Inflammatory macrophage (primary cell): ENCODE measurements around the gene TMEM238.
A peak's percentile ranks its signal among the peaks of the same experiment; 100 is the strongest.
"Not testable (repeated sequence)": the region's sequence is repeated elsewhere in the genome, so short reads cannot be mapped to it uniquely, and the experiment has no call there.

Experiments
- DNase-seq, 2 donors: peaks; one replicate each; pipeline ENCODE4 v3.0.0-alpha.2; 2020 to 2022
- total RNA-seq, 18 experiments: gene quantifications; one replicate each; lab custom pipeline; 2026; ENCODE audit warnings: mixed read lengths in 6 of 18, inconsistent platforms in 2 of 18; lab: John Stamatoyannopoulos, UW

TMEM238 gene, protein sequence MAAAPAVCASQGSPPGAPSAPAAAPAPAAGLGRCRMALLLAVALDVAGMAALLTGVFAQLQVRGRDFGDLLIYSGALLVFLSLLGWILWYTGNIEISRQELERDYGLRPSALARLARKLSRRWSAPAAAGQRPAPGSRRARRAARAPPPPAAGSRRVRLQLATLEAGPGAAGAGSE
- 0.04 to 1.1 (median 0.28) reads per million in 18 experiments for total RNA-seq

DNA sequence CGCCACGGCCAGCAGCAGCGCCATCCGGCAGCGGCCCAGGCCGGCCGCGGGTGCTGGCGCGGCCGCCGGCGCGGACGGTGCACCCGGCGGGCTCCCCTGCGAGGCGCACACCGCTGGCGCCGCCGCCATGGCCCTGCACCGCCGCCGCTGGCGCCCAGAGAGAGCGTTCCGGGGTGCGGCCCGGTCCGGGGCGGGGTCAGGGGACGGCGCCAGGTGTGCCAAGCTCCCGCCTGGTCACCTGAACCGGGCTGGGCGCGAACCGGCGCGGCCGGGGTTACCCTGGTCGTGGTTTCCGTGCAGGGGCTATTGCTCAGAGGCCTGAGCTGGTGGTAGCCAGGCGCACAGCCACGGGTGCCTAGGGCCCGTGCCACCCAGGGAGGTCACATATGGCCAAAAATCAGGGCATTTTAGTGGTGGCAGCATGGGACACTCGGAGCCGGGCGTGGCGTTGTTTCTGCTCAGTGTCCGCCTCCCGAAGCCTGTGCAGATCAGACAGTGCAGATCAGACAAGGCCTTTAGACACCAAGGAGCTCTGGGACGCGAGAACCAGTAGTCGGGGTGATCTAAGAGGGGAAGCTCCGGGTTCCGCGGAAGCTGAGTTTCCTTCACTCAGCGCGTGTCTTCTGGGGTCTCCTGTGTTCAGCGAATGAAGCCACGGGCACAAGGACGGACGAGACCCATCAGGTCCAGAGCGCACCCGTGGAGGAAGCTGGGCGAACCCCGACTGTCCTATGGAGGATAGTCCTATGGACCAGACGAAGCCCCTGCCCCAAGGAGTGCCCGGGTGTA, at the start of gene TMEM238:
Gene TMEM238, minus strand, starts transcription at position 162 of the 789 bp plus-strand sequence. Its CDS starts 33 bp downstream, at position 129.
- peak; percentile 29 to 42 for DNase-seq

DNA sequence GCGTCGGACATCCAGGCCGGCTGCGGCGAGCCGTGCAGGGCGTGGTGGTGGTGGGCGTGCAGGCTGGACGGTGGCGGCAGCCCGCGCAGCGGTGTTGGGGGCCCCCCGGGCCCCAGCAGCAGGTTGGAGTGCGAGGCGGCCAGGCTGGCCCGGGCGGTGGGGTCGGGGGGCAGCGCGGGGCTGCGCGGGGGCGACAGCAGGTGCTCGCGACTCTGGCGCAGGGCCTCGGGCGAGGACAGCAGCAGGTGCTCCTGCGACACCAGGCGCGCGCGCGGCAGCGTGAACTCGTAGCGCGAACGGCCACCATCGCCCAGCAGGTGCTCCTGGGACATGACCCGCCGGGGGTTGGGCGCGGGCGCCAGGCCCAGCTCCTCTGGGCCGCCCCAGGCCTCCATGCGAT, 49.2 kb upstream of the TMEM238 start:
- no peak for DNase-seq

DNA sequence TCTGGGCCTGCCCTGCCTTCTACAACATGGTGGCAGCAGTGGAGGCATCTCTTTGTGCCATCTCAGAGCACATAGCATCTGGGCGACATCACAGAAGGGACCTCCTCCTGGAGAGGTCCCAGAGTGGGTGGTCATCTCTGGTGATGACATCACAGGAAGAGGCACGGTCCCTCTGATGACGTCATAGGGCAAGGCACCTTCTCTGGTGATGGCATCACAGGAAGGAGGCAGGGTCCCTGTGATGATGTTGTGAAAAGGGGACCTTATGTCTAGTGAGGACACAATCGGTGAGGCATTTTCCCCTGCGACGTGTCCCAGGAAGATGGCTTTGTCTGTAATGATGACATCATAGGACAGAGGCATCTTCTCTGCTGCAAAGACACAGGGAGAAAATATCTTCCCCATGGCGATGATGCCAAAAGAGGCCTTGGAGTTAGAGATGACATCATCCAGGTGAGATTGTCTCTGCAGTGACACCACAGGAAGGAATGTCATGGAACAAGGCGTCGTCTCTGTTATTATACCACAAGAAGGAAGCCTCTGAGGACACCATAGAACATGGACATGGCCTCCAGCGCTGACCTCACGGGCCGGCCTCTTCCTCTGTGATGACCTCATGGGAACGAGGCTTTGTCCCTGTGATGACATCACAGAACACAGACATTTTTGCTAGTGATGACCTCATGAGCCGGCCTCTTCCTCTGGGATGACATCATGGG, 48.3 kb upstream of the TMEM238 start:
- DNase-seq: no peak

DNA sequence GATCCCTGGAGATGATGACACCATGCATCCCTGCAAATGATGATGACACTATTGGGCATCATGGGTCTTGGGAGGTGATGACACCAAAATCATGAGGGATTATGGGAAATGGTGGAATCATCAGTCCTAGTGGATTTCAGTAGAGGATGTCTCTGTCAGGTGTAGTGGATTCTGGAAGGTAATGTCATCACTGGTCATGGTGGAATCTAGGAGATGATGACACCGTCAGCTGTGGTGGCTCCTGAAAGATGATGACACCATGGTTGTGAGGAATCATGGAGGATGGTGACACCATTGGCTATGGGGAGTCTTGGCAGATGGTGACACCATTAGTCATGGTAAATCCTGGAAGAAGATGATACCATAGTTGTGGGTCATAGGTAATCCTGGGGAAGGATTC, 47.1 kb upstream of the TMEM238 start:
- DNase-seq: no peak

DNA sequence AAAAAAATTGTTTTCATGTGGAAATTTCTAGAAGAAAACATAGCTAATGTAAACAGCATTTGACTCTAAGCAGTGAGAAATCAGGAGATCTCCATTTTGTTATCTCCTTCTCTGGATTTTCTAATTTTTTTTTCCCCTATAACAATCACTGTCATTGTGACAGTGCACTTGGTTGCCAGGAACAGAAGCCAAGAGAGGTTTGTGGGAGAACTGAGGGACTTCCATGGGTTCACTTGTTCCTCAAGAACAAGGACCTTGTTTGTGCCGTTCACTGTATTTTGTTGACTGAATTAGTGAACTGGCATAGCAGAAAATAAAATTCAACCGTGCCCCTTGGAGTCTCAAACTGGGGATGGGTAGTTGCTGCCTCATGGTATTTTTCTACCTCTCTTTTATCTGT, 42.0 kb upstream of the TMEM238 start:
- DNase-seq: no peak

DNA sequence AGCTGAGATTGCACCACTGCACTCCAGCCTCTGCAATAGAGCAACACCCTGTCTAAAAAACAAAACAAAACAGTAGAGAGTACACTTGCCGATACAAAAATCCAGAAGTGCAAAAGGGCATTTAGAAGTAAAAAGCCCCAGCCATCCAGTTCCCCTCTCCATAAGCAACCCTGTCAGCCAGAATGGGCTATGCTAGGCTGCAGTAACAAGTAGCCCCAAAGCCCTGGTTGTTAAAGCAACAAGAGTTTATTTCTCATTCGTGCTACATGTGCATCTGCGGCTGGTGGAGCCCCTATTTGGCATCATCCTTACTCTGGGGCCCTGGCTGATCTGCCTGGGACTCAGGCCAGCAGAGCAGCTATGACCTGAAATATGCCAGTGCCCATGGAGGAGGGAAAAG, 40.4 kb upstream of the TMEM238 start:
- DNase-seq: no peak

DNA sequence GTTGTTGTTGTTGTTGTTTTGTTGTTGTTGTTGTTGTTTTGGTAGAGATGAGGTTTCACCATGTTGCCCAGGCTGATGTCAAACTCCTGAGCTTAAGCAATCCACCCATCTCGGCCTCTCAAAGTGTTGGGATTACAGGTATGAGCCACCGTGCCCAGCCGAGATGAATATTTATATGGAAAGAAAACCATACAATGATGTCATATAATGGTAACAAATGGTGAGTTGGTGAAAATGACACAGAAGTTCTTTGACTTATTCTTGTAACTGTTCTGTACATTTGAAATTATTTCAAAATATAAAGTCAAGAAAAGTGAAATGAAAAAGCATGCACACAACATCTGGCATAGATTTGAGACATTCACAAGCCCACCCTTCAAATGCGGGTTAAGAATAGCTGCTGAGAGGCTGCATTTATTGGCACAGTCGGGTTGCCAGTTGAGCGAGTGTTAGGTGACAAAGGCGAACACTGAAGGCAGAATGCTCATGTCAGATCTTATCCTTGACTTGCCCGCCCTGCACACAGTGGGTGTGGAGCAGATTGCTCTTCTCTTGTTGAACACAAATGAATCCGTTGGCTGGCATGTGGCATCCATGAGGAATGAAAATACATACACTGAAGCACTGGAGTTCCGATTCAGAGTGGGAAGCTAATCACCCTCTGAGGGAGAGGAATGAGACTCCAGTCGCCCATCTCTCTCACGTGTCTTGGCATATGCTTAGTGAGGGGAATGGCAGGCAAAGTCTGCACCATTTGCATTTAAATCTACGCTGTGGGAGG, 39.3 kb upstream of the TMEM238 start:
- no peak for DNase-seq

DNA sequence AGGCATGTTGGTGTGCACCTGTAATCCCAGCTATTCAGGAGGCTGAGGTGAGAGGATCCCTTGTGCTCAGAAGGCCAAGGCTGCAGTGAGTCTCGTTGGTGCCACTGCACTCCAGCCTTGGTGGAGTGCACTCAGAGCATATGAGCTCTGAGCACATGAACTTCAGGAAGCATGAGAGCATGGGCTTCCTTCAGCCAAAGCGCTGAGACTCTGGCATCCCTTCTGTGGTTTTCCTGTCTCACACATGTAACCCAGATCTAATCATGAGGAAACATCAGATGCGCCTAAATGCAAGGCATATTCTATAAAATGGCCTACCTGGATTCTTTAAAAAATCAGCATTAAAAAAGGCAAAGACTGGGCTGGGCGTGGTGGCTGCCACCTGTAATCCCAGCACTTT, 37.2 kb upstream of the TMEM238 start:
- peak in 1 of 2 donors; percentile 15 for DNase-seq

DNA sequence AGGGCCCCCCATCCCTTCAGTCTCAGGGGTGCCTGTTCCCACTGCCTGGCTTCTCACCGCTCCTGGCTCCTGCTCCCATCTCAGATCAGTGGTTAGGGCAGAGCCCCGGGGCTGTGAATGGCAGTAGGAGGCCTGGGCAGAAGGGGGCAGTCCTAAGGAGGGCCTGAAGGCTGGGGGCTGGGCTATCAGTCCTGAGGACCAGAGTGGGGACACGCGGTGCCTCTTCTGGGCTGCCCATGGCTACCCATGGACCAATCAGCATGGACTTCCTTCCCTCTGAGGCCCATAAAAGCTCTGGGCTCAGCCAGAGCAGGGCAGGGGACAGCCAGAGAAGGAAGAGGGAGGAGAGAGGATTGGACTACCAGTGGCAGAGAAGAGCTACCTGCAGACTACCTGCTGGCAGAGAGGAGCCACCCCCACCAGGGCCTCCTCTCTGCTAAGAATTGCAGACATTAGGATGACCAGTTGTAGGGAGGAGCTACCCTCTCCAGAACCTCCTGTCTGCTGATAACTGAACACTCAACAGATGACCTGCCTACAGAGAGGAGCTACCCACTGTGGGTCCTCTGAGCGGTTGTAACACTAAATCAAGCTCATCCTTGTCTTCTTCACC, 35.6 kb upstream of the TMEM238 start:
- DNase-seq: no peak

DNA sequence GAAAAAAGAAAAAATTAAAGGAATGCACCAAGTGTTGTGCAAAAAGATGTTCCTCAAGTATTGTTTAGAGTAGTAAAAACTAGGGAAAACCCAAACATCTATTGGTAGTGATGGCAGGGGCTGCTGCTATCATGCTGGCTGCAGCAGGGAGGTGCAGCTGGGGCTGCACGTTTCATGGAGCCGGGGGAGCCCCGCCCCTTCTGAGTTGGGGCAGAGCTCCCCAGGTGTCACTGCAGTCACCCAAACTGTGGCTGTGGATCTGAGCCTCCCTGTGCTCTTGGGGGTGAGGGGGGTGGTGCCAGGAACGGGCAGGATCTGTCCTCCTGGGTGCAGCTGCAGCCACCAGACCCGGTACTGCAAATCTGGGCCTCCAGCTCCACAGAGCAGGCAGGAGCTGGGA, 35.0 kb upstream of the TMEM238 start:
- no peak for DNase-seq

DNA sequence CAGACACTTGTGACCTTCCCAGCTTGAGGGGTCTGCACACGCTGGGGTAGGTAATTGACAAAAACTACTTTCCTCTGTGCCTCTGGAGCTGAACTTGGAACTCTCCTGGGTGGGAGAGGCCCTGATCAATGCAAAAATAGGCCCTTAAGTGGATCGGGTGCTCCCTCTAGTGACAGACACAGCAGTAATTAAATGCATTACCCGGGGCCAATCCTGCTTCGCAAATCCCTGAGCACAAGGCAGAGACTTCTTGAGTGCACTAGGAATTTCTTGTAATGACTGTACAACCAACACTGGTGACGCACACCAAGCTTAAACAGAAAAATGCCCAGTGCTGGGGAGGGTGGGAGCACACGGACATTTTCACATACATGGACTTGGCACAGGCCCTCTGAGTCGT, 34.1 kb upstream of the TMEM238 start:
- peak; percentile 68 to 71 for DNase-seq

DNA sequence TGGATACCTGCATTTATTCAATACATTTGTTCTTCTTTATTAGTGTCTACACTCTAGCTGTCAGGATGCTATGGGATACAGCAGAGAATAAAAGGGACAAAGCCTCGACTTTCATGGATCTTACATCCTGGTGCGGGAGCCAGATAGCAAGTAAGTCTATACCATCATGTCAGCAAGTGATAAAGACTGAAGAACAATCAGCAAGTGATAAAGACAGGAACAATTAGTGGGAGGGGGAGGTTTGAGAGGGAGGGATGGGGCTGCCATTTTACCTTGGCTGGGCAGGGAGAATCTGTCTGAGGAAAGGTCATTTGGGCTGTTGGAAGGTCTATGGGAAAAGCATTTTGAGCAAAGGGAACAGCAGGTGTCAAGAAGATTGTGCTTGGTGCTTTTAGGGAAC, 26.1 kb upstream of the TMEM238 start:
- no peak for DNase-seq

DNA sequence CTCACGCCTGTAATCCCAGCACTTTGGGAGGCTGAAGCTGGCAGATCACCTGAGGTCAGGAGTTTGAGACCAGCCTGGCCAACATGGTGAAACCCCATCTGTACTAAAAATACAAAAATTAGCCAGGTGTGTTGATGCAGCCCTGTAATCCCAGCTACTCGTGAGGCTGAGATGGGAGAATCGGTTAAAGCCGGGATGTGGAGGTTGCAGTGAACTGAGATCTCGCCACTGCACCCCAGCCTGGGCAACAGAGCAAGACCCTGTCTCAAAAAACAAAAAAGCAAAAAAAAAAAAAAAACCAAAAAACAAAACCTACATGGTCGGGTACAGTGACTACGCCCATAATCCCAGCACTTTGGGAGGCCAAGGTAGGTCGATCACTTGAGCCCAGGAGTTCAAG, 25.1 kb upstream of the TMEM238 start:
- DNase-seq: not testable (repeated sequence)

DNA sequence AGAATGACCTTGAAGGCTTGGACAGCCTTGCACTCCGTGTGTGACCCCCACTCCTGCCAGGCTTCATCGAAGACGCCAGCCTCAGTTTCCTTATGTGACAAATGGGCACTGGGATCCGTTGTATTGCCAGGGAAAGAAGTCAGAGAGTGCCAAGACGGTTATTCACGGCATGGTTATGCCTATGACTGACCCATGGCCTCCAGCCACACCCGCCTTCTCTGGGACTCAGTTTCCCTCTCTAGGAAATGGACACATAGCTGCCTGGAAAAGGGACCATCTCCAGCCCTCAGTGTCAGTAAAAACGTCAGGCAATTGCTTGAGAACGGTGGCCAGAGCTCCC, 24.4 kb upstream of the TMEM238 start:
- no peak for DNase-seq

DNA sequence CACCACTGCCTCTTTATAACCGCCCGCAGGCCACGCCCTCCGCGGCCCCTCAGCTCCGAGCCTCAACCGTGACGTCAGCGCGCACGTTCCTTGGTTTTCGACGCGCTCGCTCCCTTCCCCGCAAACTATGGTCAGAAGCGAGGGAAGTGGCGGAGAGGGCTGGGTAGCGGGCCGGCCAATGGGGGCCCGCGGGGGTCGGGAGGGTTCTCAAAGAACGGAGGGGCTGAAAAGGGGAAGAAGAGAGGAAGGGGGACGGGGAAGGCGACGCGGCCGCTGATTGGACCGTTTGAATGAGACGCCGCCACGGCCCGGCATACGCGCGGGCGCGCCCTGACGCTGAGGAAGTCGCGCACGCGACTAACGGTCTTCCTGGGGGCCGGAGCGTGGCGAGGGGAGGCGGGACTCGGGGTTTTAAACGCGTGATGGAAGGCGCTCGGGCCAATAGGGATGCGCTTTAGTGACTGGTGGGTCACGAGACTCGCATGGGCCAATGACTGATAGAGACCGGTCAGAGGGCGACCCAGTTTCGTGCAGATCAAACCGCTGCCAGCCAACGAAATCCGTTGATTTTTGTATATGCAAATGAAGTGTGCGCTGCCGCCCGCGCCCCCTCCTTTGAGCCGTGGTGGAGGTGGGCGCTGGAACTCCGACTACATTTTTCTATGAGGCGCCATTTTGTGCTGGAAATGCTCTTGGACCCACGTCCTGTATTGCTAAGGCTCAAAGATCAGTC, 23.9 kb upstream of the TMEM238 start:
- peak; percentile 99 to 100 for DNase-seq

DNA sequence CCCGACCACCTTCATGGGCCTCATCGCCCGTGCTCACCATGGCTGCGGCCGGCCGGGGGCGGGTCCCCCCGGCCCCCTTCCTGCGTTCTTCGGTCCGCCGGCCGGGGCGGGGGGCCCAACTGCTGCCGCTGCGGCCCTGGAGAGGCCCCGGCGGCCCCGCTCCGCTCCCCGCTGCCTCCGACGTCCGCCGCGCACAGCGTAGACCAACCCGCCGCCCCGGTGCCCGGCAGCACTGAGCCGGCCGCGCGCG, 23.4 kb upstream of the TMEM238 start, which contains the start of gene UBE2S:
Gene UBE2S, minus strand, starts transcription at position 239 of the 250 bp plus-strand sequence. Its CDS starts 199 bp downstream, at position 40.
- not testable (repeated sequence) for DNase-seq

DNA sequence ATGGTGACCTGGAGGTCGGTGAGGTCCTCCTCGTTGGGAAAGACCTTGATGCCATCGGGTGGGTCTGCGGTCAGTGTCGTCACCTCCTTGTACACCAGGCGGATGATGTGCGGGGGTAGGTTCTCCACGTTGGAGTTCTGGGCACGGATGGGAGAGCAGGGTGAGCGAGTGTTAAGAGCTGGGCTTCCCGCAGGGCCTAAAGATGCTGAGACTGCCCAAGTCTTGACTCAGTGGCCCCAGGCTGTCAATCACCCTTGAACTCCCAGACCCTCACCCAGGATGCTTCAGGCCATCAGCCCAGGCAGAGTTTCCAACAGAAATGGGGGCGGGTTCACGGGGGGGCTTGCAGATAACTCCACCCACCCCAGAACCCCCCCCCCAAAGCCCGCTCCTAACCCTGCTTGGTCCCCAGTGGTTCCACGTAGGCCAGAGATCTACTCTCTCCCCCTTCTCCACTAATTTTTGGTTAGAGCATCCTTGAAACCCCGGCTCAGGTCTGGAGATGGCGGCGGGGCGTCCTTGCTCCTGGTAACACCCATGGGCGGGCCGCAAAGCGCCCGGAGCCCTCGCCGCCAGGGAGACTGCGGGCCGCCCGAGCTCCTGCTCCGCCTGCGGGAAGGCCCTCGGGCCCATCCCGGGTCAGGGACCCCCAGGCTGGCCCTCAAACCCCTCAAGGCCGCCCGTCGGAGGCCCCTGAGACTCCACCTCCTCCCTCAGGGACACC, 22.9 kb upstream of the TMEM238 start:
- peak; percentile 28 to 53 for DNase-seq

DNA sequence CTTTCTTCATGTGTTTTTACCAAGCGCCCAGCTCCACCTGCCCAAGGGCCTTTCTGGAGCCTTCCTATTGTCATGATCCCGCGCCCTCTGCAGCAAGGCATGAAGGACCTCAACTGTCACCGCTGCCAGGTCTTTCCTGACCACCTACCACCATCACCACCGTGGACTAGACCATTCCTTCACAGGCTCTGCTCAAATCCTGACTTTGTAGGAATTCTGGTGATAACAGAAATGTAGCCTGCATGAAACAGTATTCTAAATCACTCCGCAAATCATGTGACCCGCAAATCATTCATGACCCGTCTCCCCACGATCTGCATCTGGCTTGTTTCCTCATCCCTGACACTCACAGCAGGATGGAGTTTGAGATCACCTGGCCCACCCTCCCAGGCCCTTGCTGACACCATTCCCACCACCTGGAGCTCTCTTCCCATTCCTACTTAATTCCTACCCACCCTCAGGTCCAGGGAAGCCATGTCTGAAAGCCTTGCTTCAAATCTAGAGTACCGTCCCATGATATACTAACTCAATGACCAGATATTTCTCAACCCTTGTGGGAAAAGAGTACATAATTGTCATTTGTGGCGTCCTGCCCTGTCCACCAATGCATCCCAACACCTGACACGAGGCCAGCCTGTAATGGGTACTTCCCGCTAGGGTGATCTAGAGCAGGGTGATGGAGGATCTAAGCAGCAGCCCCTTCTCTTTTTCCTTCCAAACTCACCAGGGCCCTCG, 22.2 kb upstream of the TMEM238 start:
- no peak for DNase-seq

DNA sequence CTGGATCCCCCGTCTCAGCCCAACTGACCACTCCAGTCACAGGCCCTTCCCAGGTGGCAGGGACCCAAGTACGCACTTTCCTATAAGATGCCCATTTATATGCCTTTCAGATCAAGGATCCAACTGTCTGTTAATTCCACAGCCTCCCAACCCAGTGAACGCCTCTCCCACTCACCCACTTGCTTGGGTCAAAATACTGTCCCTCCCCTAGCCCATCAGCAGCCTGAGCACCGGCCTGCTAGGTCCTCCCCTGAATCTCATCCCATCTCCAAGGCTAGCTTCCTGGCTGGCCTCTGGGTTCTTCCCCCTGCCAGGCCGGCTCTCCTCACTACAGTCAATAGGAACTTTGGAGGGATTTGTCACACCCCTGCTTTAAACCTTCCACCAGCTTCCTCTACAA, 21.5 kb upstream of the TMEM238 start:
- no peak for DNase-seq

DNA sequence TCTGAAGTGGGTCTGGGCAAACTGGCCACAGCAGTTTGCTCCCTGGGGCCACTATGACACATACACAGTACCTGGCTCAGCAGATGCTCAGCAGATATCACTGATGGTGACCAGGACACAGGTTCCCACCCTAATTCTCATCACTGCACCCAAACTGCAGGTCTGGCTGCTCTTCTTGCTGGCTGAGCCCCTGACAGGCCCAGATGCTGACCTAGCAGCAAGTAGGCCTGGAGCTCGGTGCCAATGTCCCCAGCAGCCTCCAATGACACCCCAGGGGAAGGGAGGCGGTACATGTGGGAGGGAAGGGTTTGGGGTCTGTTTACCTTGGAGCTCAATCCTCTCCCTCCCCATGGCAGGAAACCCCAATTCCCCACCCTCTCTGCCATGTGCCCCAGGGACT, 18.4 kb upstream of the TMEM238 start:
- DNase-seq: no peak

DNA sequence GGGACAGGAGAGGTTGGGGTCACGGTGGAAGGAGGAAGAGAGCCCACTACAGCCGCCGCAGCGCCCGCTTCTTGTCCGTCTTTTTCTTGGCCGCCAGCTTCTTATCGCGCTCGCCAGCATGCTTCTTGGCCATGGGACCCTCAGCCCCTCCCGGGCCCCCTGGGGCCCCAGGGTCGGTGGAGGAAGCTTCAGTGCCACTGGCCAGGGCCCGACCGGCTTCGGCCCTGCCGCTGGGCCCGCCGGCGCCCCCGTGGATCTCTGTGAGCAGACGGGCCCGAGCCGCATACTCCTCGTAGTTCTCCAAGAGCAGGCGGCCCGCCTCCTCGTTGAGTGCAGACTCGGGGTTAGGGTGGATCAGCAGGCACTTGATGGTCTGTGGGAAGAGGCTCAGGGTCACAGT, 17.3 kb upstream of the TMEM238 start:
- not testable (repeated sequence) for DNase-seq
